Stimulated activated CD4-positive, alpha-beta T cell treated with anti-CD3 and anti-CD28 coated beads, Interleukin-15, amount 100 ng/mL, for 1 hour (primary cell): ENCODE results near the gene OR10H2.
"Not testable (repeated sequence)": the region's sequence is repeated elsewhere in the genome, so short reads cannot be mapped to it uniquely, and the experiment has no call there.

Experiments
- DNase-seq, 2 donors: peaks; one replicate each; pipeline ENCODE4 v3.0.0-alpha.2; 2020; ENCODE audit warnings: low read depth in 1 of 2, low spot score in 1 of 2

OR10H2 gene, protein sequence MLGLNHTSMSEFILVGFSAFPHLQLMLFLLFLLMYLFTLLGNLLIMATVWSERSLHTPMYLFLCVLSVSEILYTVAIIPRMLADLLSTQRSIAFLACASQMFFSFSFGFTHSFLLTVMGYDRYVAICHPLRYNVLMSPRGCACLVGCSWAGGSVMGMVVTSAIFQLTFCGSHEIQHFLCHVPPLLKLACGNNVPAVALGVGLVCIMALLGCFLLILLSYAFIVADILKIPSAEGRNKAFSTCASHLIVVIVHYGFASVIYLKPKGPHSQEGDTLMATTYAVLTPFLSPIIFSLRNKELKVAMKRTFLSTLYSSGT

DNA sequence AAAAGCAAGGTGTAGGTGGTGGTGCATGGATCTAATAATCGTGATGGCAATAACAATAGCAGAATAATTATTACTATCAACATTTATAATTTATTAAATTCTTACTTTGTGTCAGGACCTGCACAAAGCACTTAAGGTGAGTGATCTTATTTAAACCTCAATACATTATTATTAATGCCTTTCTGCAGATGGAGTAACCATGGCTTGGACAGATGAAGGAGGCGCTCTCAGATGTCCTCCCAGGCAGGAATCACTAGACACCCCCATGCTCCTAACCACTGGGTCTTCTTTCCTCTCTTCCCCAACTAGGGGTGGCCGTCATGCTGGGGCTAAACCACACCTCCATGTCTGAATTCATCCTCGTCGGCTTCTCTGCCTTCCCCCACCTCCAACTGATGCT lies at the start of gene OR10H2:
TSS of gene OR10H2 (plus strand) at position 301 of the 400 bp plus-strand sequence. CDS start at position 321, 20 bp downstream.
- DNase-seq: no peak

DNA sequence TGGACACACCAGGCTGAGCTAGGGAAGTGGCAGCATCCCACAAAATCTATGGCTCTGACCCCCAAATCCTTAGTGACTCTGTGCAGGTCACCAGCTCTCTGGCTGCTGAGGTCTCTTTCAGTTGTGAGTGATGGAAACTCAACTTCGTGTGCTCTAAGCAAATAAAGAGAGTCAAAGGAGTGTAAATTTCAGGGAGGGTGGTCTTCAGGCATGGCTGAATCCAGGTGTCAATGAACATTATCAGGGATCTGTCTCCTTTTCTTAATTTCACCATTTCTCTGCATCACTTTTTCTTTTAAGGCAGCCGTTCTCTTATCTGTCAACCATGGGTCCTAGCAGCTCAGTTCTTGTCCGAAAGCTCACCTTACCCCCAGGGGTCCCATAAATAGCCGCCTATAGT lies 48.7 kb upstream of the OR10H2 start:
- DNase-seq: no peak

DNA sequence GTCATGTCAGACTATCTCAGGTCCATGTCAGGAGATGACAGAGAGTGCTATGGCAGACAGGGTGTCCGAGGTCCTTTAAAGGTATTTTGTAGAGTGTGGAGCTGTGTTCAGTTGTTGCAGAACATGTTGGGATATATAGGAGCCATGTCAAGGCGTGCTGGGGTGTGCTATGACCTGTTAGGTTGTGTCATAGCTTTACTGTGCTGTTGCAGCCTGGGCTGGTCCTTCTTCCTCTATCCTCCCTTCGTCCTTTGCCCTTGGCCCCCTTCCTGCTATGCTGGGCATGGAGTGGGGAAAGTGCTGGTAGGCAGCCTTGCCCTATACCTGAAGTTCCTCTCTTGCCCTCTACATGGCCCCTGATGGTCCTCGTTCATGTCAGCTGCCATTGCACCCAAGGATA lies 48.0 kb upstream of the OR10H2 start:
- DNase-seq: not testable (repeated sequence)

DNA sequence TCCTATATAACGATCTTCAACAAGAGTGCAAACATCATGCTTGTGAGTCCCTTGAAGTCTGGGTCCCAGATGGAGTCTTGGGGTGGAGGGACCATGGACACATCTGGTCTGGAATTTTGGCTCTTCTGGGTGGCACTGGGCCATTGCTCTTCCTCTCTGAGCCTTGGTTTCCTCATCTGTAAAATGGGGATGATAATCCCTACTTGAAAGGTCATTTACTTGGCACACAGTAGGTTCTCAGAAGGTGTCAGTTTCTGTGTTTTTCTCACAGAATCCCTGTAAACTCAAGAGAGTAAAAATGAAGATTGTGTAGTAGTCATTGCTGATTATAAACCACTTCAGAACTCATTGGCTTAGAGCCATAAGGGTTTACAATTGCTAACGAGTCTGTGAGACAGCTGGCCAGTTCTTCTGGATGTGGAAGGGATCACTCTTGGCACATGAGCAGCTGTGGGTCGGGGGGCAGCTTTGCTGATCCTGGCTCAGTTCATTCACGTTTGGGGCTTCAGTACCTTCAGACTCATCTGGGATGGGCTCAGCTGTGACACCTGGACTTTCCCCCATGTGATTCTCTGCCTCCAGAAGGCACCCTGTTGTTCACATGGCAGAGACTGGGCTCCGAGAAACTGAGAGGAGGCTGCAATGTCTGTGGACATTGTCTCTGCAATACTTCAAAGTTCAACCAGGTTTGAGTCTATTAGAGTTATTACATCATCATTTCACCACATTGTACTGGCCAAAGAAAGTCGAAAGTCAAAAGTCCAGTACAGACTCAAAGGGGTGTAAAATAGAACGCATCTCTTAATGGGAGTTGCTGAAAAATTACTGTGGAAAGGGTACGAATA lies 47.1 kb upstream of the OR10H2 start:
- no peak for DNase-seq

DNA sequence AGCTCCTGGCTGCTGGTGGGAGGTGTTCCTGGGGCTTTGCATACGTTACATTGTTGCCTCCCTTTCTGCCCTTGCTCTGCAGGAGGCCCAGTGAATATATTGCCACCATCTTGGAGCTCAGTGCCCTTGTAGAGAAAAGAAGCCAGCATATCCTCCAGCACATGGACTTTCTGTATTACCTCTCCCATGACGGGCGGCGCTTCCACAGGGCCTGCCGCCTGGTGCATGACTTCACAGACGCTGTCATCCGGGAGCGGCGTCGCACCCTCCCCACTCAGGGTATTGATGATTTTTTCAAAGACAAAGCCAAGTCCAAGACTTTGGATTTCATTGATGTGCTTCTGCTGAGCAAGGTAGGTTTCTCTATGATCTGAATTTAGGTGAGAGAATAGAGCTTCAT lies 44.4 kb upstream of the OR10H2 start:
- no peak for DNase-seq

DNA sequence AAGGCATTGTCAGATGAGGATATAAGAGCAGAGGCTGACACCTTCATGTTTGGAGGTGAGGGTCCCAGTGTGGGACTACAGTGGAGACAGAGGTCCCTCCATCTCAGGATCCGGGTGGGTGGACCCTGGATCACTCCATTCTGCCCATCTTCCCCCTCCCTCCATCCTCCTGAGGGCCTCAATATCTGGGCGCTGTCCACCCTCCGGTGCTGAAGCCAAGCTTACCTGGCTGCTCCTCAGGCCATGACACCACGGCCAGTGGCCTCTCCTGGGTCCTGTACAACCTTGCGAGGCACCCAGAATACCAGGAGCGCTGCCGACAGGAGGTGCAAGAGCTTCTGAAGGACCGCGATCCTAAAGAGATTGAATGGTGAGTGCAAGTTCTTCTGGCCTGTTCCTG lies 43.0 kb upstream of the OR10H2 start:
- DNase-seq: no peak

DNA sequence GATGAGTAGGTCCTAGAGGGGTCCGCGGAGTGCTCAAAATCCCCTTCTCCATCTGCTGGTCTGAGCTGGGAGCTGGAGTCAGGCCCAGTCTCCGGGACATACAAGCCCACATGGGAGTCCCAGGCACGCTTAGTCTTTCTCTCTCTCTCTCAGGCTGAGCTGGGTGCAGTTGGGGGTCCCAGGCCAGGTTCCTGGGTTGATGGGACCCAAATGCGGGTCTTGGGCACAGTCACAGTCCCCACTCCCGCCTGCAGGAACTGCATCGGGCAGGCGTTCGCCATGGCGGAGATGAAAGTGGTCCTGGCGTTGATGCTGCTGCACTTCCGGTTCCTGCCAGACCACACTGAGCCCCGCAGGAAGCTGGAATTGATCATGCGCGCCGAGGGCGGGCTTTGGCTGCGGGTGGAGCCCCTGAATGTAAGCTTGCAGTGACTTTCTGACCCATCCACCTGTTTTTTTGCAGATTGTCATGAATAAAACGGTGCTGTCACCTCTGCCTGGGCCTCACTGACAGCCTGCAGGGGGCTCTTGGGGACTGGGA lies 31.1 kb upstream of the OR10H2 start:
- DNase-seq: no peak

DNA sequence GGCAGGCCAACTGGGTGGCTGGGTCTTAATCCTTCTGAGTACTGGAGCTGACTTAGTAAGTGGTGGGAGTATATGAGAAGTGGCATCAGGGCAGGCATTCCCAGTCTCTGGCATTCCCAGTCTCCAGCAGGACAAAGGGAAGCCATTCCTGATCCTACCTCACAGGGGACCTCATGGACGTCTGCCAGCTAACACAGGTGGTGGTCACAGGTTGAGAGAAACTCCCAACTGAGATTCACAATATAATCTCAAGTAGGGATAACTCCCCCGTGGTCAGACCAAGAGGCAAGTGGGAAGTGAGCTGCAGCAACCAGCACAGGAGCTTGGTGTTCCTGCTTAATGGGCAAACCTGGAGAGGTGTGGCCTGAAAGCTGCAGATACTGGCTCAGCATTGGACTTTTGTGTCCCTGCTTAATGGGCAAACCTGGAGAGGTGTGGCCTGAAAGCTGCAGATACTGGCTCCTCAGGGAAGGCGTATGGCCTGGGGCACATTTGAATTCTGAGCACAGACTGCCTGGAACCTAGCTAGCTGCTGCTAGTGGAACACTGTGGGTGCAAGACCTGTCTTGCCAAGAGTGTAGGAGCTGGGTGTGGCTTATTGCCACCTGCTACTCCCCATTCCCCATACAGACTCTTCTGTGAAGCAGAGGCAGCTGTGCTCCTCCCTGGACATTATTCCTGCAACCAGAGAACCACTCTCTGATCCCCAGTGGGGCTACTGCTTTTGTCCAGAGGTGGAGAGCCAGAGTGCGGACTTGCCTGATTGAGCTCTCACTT lies 25.9 kb upstream of the OR10H2 start:
- no peak for DNase-seq

- no peak for DNase-seq
These were observed 25.3 kb upstream of the OR10H2 start for GRCh38 chr19:15702534-15702930.

DNA sequence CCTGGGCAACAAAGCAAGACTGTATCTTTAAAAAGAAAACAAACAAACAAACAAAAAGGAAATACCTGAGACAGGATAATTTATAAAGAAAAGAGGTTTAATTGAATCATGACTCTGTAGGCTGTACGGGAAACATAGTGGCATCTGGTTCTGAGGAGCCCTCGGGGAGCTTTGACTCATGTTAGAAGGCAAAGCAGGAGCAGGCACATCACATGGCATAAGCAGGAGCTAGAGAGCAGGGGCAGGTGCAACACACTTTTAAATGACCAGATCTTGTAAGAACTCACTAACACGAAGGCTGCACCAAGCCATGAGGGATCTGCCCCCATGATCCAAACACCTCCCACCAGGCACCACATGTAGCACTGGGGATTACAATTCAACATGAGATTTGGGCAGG lies 13.2 kb upstream of the OR10H2 start:
- no peak for DNase-seq

DNA sequence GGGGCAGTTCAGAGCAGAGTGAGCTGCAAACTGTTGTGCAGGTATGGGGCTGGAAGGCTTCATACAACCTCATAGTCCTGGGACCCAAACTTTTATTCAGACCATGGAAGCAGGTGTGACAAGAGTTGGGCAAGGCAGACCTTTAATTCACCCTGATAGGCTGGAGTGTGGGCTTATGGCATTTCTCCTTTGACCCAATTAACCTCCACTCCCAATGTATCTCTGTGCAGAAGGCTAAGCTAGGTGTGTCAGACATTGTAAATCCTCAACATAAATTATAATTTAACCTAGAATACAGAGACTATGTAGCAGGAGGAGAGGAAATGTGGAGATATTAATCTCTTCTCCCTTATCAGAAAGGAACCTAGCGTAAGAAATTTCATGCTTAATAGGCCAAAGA lies 12.2 kb upstream of the OR10H2 start:
- no peak for DNase-seq

DNA sequence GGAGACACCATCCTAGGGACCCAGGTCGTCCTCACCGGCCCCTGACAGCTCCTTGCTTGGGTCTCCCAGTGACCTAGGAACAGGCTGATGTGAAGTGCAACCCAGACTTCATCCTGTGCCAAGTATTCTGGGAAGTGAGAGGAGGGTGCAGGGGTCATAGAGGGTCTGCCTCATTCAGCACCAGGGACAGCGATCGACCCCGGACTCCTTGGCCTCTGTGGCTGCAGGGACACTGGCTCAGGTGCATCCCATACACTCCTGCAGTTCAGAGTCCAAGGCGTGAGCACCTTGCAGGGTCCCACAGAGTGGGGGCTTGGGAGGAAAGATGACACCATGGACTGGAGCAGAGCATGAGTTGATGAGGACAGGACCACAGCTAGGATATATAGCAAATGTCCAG lies 10.0 kb upstream of the OR10H2 start:
- DNase-seq: no peak

GRCh38 chr19:15721268-15721667 lies 6.6 kb upstream of the OR10H2 start:
- DNase-seq: no peak

- no peak for DNase-seq
These were observed 4.9 kb upstream of the OR10H2 start for GRCh38 chr19:15722956-15723355.

GRCh38 chr19:15730538-15730937 lies 2.7 kb downstream of the OR10H2 start:
- no peak for DNase-seq

DNA sequence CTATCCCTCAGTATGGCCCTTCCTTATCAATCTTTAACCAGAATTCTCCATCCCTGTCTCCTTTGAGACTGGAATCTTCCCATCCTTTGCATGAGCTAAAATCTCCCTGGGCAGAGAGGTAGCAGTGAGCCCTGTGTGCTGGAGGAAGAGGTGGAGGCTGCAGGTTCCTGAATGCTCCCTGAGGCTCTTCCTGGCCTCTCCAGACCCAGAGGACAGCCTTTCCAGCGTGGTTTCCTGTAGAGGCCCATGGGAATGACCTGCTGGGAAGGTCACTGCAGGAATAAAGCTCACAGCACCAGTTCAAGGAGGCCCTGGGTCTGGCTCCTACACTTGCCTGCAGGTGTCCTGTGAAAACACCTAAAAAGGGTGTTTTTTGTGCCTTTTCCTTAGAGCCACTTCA lies 4.6 kb downstream of the OR10H2 start:
- no peak for DNase-seq

- DNase-seq: no peak
These were observed 6.1 kb downstream of the OR10H2 start for GRCh38 chr19:15733895-15734294.

GRCh38 chr19:15737722-15738121 lies 9.9 kb downstream of the OR10H2 start, which contains the start of gene OR10H3:
Gene OR10H3, plus strand, starts transcription at chr19:15737985. Its CDS starts 3,408 bp downstream, at chr19:15741393.
- no peak for DNase-seq

DNA sequence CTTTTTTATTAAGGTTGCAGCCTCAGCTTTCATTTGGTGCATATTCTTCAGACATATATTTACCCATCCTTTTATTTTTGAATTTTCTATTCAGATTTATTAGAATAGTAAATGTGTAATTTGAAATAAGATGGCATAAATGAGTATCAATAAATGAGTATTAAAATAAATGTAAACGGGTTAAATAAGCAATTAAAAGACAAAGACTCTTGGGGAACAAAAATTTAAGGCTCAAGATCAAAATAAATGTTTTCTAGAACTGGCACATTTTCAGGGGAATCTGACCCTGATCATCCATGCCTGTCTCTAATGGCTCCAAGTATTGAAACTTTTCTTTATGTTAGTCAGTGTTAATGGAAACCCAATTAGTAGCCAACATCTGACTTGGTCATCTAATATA lies 13.0 kb downstream of the OR10H2 start:
- DNase-seq: no peak

DNA sequence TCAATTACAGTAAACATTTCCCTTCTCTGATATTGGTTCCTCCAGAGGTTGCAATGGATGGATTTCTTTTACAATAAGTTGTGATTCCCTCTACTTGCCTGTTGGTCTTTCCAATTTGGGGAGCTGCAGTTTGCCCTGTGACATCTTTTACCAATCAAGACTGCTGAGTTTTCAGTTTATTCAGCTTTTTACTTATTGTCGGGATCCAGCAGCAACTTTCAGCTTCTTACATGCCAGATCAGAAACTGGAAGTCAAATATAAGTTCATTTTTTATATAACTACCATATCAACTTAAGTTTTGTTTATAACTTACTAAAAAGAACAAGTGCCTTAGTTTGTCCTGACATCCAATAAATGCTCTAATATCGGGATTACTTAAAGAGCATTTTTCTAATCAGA lies 20.4 kb downstream of the OR10H2 start:
- DNase-seq: no peak

DNA sequence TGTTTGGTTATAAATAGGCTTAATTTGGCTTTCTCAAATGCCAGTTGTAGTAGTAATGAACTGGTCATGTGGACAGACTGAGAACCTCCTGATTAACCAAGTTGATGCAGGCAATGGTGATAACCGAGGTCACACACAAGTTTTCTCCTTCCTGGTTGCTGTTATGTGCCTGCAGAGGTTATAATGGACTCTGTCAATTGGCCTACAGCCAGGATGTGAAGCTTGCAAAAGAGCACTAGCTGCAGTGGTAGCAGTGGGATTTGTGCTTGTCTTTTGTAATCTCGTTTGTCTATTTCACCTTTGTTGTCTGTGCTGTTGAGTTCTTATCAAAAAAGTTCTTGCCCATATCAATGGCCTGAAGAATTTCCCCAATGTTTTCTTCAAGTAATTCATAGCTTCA lies 30.6 kb downstream of the OR10H2 start:
- DNase-seq: no peak
